H9 (cell line): ENCODE measurements around the gene ACOX1. TPM values are rescaled to one million over a fixed set of nuclear protein-coding genes. Genes with fewer than 3 reads are reported as not detected.

ENCODE experiments used
- DNase-seq: peaks from one replicate; pipeline ENCODE4 v3.0.0-alpha.2; 2017
- H2AFZ ChIP-seq: one replicate; pipeline ENCODE4 v1.6.1; 2013; ENCODE audit warnings: mild to moderate bottlenecking, low read length, control low read depth, moderate library complexity
- H2AK5ac ChIP-seq: 2 replicates; pipeline ENCODE4 v1.6.1; 2013; ENCODE audit warnings: low read length, control low read depth, mixed read lengths; ENCODE audit not compliant: insufficient read length
- H2BK120ac ChIP-seq: one replicate; pipeline ENCODE4 v1.6.1; 2013; ENCODE audit warnings: low read depth, mild to moderate bottlenecking, low read length, control low read depth, inconsistent platforms; ENCODE audit not compliant: poor library complexity, severe bottlenecking
- H2BK12ac ChIP-seq: 2 replicates; pipeline ENCODE4 v1.6.1; 2013; ENCODE audit warnings: low read length, control low read depth, mixed read lengths, low read depth; ENCODE audit not compliant: insufficient read length
- H2BK15ac ChIP-seq: 2 replicates; pipeline ENCODE4 v1.6.1; 2013; ENCODE audit warnings: low read depth, low read length, control low read depth
- H2BK20ac ChIP-seq: one replicate; pipeline ENCODE4 v1.6.1; 2013; ENCODE audit warnings: low read depth, mild to moderate bottlenecking, low read length, control low read depth, inconsistent platforms; ENCODE audit not compliant: poor library complexity, severe bottlenecking
- H2BK5ac ChIP-seq: 2 replicates; pipeline ENCODE4 v1.6.1; 2013; ENCODE audit warnings: low read length, control low read depth, mixed read lengths; ENCODE audit not compliant: insufficient read length
- H3K14ac ChIP-seq: 2 replicates; pipeline ENCODE4 v1.6.1; 2013; ENCODE audit warnings: low read length, control low read depth; ENCODE audit not compliant: insufficient read depth
- H3K18ac ChIP-seq: 2 replicates; pipeline ENCODE4 v1.6.1; 2013; ENCODE audit warnings: low read depth, mild to moderate bottlenecking, mixed read lengths, low read length, control low read depth; ENCODE audit not compliant: insufficient read length
- H3K23ac ChIP-seq: 2 replicates; pipeline ENCODE4 v1.6.1; 2013; ENCODE audit warnings: low read length, control low read depth, mixed read lengths, low read depth; ENCODE audit not compliant: insufficient read length
- H3K23me2 ChIP-seq: 2 replicates; pipeline ENCODE4 v1.6.1; 2013; ENCODE audit warnings: low read depth, mild to moderate bottlenecking, mixed read lengths, low read length, control low read depth; ENCODE audit not compliant: insufficient read length, poor library complexity, severe bottlenecking
- H3K27ac ChIP-seq: 2 replicates; pipeline ENCODE4 v1.5.1; 2013; ENCODE audit warnings: low read length, control low read depth, mixed read lengths, low read depth; ENCODE audit not compliant: insufficient read length
- H3K27me3 ChIP-seq: 2 replicates; pipeline ENCODE4 v1.6.1; 2013; ENCODE audit warnings: low read length, control low read depth, inconsistent platforms; ENCODE audit not compliant: insufficient read depth
- H3K4ac ChIP-seq: 2 replicates; pipeline ENCODE4 v1.6.1; 2013; ENCODE audit warnings: low read depth, mild to moderate bottlenecking, control low read depth, inconsistent platforms, low read length, moderate library complexity
- H3K4me1 ChIP-seq: 2 replicates; pipeline ENCODE4 v1.6.1; 2013; ENCODE audit warnings: low read length, control low read depth, inconsistent platforms; ENCODE audit not compliant: insufficient read depth
- H3K4me2 ChIP-seq: 2 replicates; pipeline ENCODE4 v1.6.1; 2013; ENCODE audit warnings: low read length, control low read depth, mixed read lengths; ENCODE audit not compliant: insufficient read length, insufficient read depth
- H3K56ac ChIP-seq: 2 replicates; pipeline ENCODE4 v1.6.1; 2013; ENCODE audit warnings: low read depth, mild to moderate bottlenecking, mixed read lengths, low read length, control low read depth; ENCODE audit not compliant: insufficient read length
- H3K79me1 ChIP-seq: 2 replicates; pipeline ENCODE4 v1.6.1; 2013; ENCODE audit warnings: low read depth, mild to moderate bottlenecking, moderate library complexity, low read length, control low read depth, inconsistent platforms; ENCODE audit not compliant: insufficient read depth, poor library complexity, severe bottlenecking
- H3K79me2 ChIP-seq: 2 replicates; pipeline ENCODE4 v1.6.1; 2013; ENCODE audit warnings: low read length, control low read depth, inconsistent platforms; ENCODE audit not compliant: insufficient read depth
- H3K9ac ChIP-seq: 2 replicates; pipeline ENCODE4 v1.6.1; 2013; ENCODE audit warnings: low read length, control low read depth, mixed read lengths; ENCODE audit not compliant: insufficient read length; ENCODE audit errors: extremely low read depth
- H3K9me3 ChIP-seq: one replicate; pipeline ENCODE4 v1.6.1; 2013; ENCODE audit warnings: low read depth, low read length, inconsistent platforms; ENCODE audit not compliant: control insufficient read depth
- H3T11ph ChIP-seq: one replicate; pipeline ENCODE4 v1.6.1; 2013; ENCODE audit warnings: mild to moderate bottlenecking, low read length, control low read depth, inconsistent platforms
- H4K20me1 ChIP-seq: one replicate; pipeline ENCODE4 v1.6.1; 2013; ENCODE audit not compliant: control insufficient read depth, insufficient read length, insufficient read depth
- H4K5ac ChIP-seq: 2 replicates; pipeline ENCODE4 v1.6.1; 2013; ENCODE audit warnings: low read depth, mild to moderate bottlenecking, mixed read lengths, low read length, control low read depth; ENCODE audit not compliant: insufficient read length
- H4K8ac ChIP-seq: replicated peaks from 2 replicates; pipeline ENCODE4 v1.6.1; 2013; ENCODE audit warnings: low read length, control low read depth, mixed read lengths, low read depth; ENCODE audit not compliant: insufficient read length
- H4K91ac ChIP-seq: 2 replicates; pipeline ENCODE4 v1.6.1; 2013; ENCODE audit warnings: low read depth, mild to moderate bottlenecking, moderate library complexity, mixed read lengths, low read length, control low read depth; ENCODE audit not compliant: insufficient read length
- H3K27ac Mint-ChIP-seq, 3 experiments: 2 replicates in 2 of 3; 3 replicates in 1 of 3; pipeline ENCODE4 v1.8.0; 2020 to 2021; ENCODE audit warnings: mixed read lengths in 3 of 3, mild to moderate bottlenecking in 1 of 3, moderate library complexity in 1 of 3
- H3K27me3 Mint-ChIP-seq: 2 replicates; pipeline ENCODE4 v1.8.0; 2021; ENCODE audit warnings: low read depth, mild to moderate bottlenecking, moderate library complexity, mixed read lengths
- H3K36me3 Mint-ChIP-seq, 3 experiments: 2 replicates in 2 of 3; 3 replicates in 1 of 3; pipeline ENCODE4 v1.8.0; 2020 to 2021; ENCODE audit warnings: low read depth in 3 of 3, mixed read lengths in 3 of 3; ENCODE audit not compliant: insufficient read depth in 1 of 3
- H3K4me1 Mint-ChIP-seq, 2 experiments: 2 replicates each; pipeline ENCODE4 v1.8.0; 2020; ENCODE audit warnings: mixed read lengths in 2 of 2
- H3K4me3 Mint-ChIP-seq, 2 experiments: 2 replicates in 1 of 2; 3 replicates in 1 of 2; pipeline ENCODE4 v1.8.0; 2020 to 2021; ENCODE audit warnings: mild to moderate bottlenecking in 2 of 2, mixed read lengths in 2 of 2, moderate library complexity in 1 of 2
- H3K9me3 Mint-ChIP-seq, 2 experiments: 2 replicates in 1 of 2; 3 replicates in 1 of 2; pipeline ENCODE4 v1.8.0; 2020; ENCODE audit warnings: mild to moderate bottlenecking in 2 of 2, mixed read lengths in 2 of 2, moderate library complexity in 1 of 2
- CTCF ChIP-seq: fragments of 200-600 bp; sonication (generic); conservative IDR thresholded peaks from 3 replicates; pipeline ENCODE4 v1.8.0; 2021; ENCODE audit warnings: antibody characterized with exemption, mild to moderate bottlenecking
- WGBS: extraction: QIAGEN DNeasy Blood & Tissue Kit; methylation state at CpG from one replicate; pipeline ENCODE4 v1.1.7; 2013; ENCODE audit warnings: missing lambda C conversion rate, low lambda C conversion rate, mixed read lengths; ENCODE audit not compliant: insufficient read length; ENCODE audit errors: extremely low coverage; 5-methylcytosine and 5-hydroxymethylcytosine counted together
- total RNA-seq: library from RNA; stranded (reverse); gene quantifications from 2 replicates; pipeline ENCODE4 v1.2.1, GENCODE V29; 2021

ACOX1 gene
- total RNA-seq, 1 experiment from 2014 or later = 27.4 TPM

DNA sequence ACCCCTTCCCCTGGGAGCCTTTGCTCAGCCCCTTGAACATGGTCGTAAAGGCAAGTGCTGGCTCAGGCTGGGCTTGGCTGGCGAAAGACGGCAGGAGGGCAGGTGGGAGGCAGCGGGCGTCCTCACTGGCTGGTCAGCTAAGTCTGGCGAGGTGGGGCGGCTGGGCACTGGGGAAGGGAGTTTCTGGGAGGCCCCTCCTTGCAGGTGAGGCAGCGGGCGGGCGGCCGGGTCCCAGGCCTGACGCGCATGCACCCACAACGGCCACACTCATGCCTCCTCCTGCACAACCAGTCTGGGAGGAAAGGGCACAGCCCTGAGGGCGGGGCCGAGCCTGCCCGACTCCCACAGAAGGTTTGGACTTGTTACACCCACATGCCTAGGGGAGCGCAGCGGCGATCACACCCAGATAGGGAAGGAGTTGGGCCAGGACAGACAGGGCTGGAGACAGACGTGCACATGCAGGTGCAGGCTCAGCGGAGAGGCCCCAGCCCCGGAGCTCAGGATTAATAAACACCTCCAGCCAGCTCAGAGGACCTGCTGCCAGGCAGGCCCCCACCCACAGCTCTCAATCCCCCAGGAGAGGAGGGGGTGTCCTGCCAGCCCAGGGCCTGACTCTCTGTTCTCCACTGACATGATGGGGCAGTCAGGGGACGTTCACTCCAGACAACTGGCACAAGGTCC lies 48.3 kb upstream of the ACOX1 start, which contains the start of gene EVPL:
Gene EVPL, minus strand, starts transcription at position 148 of the 681 bp plus-strand sequence. Its CDS starts 108 bp downstream, at position 40.
- Histone ChIP-seq H3K4ac (no peak within 1 kb of the TSS), H3K9me3 (no peaks in the 10 kb centered on the region), H3K23ac (no peak within 1 kb of the TSS), H3K4me2 (no peak within 1 kb of the TSS), H2AFZ (no peak within 1 kb of the TSS), H4K5ac (no peak within 1 kb of the TSS), H3K79me1 (no peaks in the 10 kb centered on the region), H3K27me3 (no peaks in the 10 kb centered on the region), H2BK12ac (no peak within 1 kb of the TSS), H4K20me1 (no peaks in the 10 kb centered on the region), H3K18ac (no peak within 1 kb of the TSS), H3K4me1 (peaks cover 2% of the 10 kb centered on the region; the same call in 1 of the 2 replicates), H4K8ac (no peak within 1 kb of the TSS), H2BK5ac (no peak within 1 kb of the TSS), H3K14ac (peak within 1 kb of the TSS; percentile 78; the same call in 1 of the 2 replicates), H2AK5ac (no peak within 1 kb of the TSS), H3T11ph (no peak within 1 kb of the TSS), H3K27ac (no peak within 1 kb of the TSS), H2BK120ac (no peak within 1 kb of the TSS), H2BK15ac (no peak within 1 kb of the TSS), H3K79me2 (no peaks in the 10 kb centered on the region), H3K9ac (no peak within 1 kb of the TSS), H4K91ac (no peak within 1 kb of the TSS), H3K23me2 (no peaks in the 10 kb centered on the region), H2BK20ac (no peak within 1 kb of the TSS), H3K56ac (no peak within 1 kb of the TSS)
- Mint-ChIP-seq H3K4me1 (peaks cover 10 to 18% of the 10 kb centered on the region in 2 experiments), H3K27me3 (peaks cover 5% of the 10 kb centered on the region; the same call in 1 of the 2 replicates), H3K4me3 (no peak within 1 kb of the TSS; a peak in 1 of 5 replicates), H3K36me3 (no peaks in the 10 kb centered on the region), H3K27ac (no peak within 1 kb of the TSS; a peak in 1 of 7 replicates), H3K9me3 (no peaks in the 10 kb centered on the region; a peak in 1 of 5 replicates)
- no CpG with 5 or more reads among the region's 24 CpGs for WGBS
- DNase-seq = peak; percentile 58
- TF ChIP-seq CTCF = no peak
